Retinal pigment epithelial cell (primary cell): ENCODE measurements around the gene ZC3H18.

Source experiments
- DNase-seq: peaks from one replicate; pipeline ENCODE4 v3.0.0-alpha.2; 2010; ENCODE audit warnings: low read depth
- H3K4me3 ChIP-seq: 2 replicates; pipeline ENCODE4 v1.5.1; 2011; ENCODE audit warnings: mild to moderate bottlenecking, low read length, control low read depth, moderate library complexity
- CTCF ChIP-seq: conservative IDR thresholded peaks from 2 replicates; pipeline ENCODE4 v1.5.1; 2011; ENCODE audit warnings: low read depth, low read length, control low read depth, inconsistent platforms

ZC3H18 gene

GRCh38 chr16:88597856-88598491 is 27.8 kb downstream of the ZC3H18 start:
- no peak overlapping the region for H3K4me3 ChIP-seq
- no peak for TF ChIP-seq CTCF
- no peak for DNase-seq

- no peak overlapping the region for H3K4me3 ChIP-seq
- no peak for TF ChIP-seq CTCF
- no peak for DNase-seq
Observed at GRCh38 chr16:88599092-88599733, 29.0 kb downstream of the ZC3H18 start.

GRCh38 chr16:88599825-88600538 is 29.8 kb downstream of the ZC3H18 start:
- DNase-seq: no peak
- no peak for TF ChIP-seq CTCF
- H3K4me3 ChIP-seq: no peak overlapping the region

- TF ChIP-seq CTCF: no peak
Observed at GRCh38 chr16:88600539-88600896, 30.3 kb downstream of the ZC3H18 start.

GRCh38 chr16:88601313-88602036 is 31.3 kb downstream of the ZC3H18 start:
- H3K4me3 ChIP-seq: no peak overlapping the region
- no peak for TF ChIP-seq CTCF
- no peak for DNase-seq

More at GRCh38 chr16:88600539-88600896, 30.3 kb downstream of the ZC3H18 start:
- no peak overlapping the region for H3K4me3 ChIP-seq
- no peak for DNase-seq

GRCh38 chr16:88602091-88602490 is 31.9 kb downstream of the ZC3H18 start:
- H3K4me3 ChIP-seq: no peak overlapping the region
- no peak for DNase-seq
- no peak for TF ChIP-seq CTCF
